HG03442 (cell line): Measurements from ENCODE around the gene STARD8.
A peak's percentile ranks its signal among the peaks of the same experiment; 100 is the strongest.
"Not testable (repeated sequence)": the region's sequence is repeated elsewhere in the genome, so short reads cannot be mapped to it uniquely, and the experiment has no call there.

Experiments used
- ATAC-seq: cut with Tn5 transposase; IDR thresholded peaks from one replicate; pipeline ENCODE4 v1.9.1; 2021; ENCODE audit warnings: mild to moderate bottlenecking, moderate library complexity; ENCODE audit not compliant: unreplicated experiment

STARD8 gene

DNA sequence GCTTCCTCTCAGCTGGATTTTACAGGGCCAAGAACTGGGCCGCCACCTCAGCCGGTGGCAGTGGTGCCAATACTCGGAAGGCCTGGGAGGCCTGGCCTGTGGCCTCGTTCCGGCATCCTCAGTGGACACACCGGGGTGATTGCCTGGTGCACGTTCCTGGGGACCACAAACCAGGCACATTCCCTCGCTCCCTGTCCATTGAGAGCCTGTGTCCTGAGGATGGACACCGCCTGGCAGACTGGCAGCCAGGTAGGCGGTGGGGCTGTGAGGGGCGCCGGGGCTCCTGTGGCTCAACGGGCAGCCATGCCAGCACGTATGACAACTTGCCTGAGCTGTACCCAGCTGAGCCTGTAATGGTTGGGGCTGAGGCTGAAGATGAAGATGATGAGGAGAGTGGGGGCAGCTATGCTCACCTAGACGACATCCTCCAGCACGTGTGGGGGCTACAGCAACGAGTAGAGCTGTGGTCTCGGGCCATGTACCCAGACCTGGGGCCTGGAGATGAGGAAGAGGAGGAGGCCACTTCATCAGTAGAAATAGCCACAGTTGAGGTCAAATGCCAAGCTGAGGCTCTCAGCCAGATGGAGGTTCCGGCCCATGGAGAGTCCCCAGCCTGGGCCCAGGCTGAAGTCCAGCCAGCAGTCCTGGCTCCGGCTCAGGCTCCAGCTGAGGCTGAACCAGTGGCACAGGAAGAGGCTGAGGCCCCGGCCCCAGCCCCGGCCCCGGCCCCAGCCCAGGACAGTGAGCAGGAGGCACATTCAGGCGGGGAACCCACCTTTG lies 70.4 kb downstream of the STARD8 start:
- ATAC-seq, result no peak

DNA sequence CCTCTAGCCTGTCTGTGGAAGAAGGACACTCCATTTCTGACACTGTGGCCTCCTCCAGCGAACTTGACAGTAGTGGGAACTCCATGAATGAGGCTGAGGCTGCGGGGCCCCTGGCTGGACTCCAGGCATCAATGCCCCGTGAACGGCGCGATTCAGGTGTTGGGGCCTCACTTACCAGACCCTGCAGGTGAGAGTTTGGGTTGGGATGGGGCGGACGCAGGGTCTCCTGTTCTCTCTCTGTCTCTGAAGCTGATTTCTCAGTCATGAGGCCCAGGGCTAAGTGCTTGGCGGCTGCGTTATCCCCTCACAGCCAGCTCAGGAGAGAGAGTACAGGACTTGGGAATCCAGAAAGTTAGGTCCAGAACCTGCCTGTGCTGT lies 71.0 kb downstream of the STARD8 start:
- no peak for ATAC-seq

DNA sequence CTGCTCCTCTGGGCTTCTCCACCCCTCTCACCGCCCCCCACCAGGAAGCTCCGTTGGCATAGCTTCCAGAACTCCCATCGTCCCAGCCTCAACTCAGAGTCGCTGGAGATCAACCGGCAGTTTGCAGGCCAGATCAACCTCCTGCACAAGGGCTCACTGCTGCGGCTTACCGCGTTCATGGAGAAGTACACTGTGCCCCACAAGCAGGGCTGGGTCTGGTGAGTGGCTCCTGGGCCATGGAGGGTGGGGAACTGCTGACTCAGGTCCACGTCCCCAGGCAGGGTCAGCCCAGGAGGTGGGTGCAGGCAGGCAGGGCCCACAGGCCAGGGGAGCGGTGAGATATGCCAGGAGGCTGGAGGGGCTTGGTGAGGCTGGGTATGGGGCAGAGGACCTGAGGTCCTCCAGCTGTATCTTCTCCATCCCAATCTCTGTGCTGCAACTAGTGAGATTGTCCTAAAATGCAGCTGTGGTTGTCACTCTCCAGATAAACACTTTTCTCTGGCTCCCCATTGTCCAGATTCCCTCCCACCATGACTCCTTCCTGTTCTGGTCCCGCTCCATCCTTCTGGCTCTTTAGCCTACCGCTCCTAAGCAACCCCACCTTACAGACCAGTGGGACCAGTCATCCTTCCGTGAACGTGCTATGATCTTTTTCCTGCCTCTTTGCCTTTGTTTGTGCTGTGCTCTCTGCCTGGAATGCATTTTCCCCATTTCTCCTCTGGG lies 71.9 kb downstream of the STARD8 start:
- ATAC-seq, result no peak

DNA sequence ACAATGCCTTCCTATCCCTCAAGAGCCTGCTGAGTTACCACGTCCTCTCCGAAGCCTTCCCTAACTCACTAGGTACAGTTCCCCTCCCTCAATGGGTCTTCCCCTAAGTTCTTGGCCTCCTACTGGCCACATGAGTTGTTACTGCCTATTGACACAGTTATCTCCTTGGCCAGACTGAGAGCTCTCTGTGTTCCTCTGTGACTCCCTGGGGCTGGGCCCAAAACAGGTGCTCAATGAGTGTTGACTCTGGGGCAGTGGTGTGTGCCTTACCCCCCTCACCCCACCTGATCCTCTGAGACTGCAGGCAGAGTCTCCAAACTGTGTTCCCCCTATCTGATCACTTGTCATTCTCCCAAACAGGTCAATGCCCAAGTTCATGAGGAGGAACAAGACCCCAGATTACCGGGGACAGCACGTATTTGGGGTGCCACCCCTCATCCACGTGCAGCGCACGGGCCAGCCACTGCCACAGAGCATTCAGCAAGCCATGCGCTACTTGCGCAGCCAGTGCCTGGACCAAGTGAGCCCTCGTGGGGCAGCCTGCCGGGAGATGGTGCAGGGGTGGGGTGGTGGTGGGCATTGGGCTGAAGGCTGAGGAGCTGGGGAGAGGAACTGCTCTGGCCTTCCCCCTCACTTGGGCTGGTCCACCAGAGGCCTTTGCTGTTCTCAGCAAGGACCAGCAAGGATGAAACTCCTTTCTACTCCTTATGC lies 72.6 kb downstream of the STARD8 start:
- ATAC-seq, result no peak

DNA sequence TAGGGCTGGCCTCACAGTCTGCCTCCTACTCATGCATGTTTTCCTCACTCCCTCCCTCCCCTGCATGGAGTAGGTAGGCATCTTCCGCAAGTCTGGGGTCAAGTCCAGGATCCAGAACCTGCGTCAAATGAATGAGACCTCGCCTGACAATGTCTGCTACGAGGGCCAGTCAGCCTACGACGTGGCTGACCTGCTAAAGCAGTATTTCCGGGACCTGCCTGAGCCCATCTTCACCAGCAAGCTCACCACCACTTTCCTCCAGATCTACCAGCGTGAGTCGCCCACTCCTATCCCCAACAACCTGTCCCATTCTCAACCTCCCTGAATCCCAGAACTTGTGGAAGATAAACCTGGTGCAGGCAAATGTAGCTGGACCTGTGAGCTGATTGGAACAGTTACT lies 73.4 kb downstream of the STARD8 start:
- no peak for ATAC-seq

DNA sequence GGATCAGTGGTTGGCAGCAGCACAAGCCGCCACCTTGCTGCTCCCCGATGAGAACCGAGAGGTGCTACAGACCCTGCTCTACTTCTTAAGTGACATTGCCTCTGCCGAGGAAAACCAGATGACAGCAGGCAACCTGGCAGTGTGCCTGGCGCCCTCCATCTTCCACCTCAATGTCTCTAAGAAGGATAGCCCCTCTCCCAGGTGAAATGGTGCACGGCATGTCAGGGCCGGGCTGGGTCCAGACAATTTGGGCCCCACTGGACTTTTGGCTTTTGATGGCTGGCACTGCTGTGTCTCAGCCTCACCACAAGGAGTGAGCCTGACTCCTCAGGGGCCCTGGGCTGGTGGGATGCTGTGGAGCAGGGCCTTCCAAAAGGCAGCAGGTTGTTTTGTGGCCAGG lies 74.1 kb downstream of the STARD8 start:
- ATAC-seq, result no peak

DNA sequence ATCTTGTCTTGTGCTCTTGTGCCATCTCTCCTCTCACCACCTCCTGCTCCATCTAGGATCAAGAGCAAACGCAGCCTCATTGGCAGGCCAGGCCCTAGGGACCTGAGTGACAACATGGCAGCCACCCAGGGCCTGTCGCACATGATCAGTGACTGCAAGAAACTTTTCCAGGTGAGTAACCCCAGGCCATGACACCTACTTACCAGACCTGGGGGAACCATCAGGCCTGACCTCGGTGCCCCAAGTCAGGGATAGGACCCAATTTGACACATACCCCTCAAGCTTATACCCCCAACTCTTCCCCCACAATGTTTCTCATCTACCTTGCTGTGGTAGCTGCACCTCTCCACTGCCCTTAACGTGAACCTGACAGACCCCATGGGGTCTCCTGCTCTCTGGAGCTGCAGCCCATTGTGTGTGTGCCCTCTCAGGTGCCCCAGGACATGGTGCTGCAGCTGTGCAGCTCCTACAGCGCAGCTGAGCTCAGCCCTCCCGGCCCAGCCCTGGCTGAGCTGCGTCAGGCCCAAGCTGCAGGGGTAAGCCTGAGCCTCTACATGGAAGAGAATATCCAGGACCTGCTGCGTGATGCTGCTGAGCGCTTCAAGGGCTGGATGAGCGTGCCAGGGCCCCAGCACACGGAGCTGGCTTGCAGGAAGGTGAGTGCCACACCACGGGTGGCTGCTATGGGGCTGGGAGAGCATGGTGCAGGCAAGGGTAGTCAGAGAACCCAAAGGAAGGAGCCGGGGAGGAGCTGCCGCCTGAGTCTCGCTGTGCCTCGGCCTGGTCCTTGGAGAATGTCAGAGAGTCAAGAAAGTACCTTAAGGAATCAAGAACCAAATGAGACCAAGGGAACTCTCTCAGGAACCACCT lies 74.8 kb downstream of the STARD8 start:
- no peak for ATAC-seq

DNA sequence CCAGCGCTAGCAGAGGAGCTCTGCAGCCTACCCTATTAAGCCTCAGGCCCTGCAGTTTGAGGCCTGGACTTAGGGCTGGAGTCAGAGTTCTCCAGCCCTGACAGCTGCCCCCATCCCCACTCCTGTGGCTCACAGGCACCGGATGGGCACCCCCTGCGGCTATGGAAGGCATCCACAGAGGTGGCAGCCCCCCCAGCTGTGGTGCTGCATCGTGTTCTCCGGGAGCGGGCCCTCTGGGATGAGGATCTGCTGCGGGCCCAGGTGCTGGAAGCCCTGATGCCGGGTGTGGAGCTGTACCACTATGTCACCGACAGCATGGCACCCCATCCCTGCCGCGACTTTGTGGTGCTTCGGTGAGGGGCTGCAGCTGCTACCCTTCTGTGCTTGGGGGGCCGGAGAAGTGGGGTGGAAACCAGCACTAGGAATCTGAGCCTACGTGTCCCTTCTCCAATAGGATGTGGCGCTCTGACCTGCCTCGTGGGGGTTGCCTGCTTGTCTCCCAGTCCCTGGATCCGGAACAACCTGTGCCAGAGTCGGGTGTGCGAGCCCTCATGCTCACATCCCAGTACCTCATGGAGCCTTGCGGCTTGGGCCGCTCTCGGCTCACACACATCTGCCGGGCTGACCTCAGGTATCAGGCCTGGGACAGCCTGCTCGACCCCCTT lies 76.2 kb downstream of the STARD8 start:
- no peak for ATAC-seq

DNA sequence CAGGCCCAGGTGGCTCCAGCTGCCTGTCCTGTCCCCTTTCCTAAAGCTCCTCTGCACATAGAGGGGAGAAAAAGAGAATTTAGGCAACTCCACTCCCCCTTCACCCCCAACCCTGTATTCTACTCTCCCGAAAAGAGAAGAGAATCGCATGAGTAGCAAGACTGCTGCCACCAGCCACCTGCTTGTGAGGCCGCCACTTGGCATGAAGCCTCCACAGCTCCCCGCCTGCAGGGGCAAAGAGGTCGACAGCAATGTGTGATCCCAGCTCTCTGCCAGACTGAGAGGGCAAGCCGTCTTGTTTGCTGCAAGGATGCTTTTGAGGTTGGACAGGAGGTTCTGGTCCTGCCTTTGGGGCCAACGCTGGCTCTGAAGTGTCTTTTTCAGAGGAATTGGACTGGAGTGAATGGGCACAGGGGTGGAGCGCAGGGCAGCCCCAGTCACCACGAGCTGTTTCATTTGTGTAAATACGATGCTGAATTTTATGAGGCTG lies 77.1 kb downstream of the STARD8 start:
- no peak for ATAC-seq

DNA sequence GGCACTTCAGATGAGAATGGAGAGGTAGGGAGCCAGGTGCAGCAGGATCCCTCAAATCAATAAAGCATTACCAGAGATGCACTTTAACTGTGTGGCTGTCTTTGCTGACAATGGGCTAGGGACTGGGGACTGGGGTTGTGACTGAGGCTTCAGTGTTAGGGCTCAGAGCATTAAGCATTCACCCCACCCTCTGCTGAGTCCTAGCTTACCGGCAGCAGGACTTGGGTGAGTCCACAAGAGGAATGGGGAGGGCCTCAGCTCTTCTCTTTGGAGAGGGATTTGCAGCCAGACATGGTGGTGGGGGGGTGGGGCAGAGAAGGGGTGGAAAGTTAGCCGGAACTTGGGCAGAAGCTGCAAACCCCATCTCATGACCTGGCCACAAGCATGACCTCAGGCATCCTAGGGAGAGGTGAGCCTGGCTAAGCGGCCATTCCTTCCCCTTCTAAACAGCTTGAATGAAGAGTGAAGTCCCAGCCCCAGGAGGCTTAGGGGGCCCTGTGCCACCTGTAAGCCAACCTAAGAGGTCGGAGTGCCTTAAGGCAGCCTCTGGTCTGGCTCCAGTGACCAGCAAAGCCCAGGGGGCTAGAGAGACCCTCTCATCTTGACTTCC lies 78.4 kb downstream of the STARD8 start:
- no peak for ATAC-seq

DNA sequence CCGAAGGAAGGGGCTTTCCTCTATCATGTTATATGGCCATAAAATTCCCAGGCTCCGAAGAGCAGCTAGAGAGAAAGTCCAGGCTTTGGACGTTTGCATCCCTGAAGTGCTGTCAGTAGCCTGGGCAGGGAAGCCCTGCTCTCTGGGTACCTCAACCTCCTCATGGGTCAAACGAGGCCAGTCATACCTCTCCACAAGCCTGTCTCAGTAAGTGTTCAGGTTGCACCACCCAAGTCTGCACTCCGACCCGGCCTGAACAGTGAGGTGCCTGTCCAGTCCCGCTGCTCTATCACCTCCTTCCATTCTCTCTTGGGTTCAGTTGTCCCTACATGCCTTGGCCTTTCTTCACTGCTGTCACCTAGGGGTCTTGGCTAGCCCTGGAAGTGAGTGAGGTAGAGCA lies 78.9 kb downstream of the STARD8 start:
- no peak for ATAC-seq

DNA sequence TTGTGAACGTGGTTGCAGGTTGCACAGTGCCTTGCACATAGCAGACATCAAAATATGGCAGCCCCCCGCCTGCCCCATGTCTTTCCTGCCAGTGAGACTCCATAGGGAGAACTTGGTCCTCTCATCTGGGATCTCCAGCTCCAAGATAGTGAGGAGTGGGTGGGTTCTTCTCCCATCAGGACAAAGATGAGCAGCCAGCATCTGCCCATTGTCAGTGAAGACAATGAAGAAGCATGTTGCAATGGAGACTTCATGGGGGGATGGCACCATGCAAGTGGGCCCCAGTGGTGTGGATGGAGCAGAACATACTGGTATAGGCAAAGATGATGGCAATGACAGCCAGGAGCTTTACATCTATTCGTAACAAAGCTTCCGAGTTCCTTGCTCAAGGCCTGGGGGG lies 80.2 kb downstream of the STARD8 start:
- ATAC-seq, result no peak

DNA sequence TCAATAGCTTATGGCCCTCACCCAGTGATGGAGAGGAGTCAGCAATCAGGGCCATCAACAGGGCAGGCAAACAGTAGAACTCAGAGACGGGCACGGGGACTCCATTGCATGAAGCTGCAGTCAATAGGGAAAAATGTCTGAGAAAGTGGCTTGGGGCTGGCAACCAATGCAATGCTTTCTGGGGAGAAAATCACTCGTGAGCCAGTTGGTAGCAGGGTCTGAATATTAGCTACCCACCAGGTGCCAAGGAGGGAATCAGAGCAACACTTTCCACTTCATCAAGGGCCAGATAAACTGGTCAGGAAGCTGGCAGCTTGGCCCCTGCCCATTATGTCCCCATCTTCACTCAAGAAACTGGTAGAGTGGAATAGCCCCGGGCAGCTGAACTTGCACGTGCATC lies 80.7 kb downstream of the STARD8 start:
- no peak for ATAC-seq

DNA sequence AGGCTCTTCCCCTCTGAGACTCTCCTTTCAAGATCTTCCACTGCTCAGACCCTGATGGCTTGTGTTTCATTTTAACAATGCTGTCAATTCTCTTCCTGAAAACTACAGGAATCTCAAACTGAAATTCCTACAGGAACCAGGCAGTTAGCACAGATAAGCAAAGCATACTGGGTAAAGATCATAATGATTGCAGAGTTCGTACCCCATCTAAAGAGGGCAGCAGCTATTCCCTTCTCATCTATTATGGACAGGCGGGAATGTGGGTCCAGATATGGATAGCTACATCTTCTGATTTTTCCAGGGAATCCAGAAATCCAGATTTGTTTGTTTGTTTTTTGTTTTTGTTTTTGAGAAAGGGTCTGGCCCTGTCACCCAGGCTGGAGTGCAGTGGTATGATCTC lies 83.8 kb downstream of the STARD8 start:
- no peak for ATAC-seq

DNA sequence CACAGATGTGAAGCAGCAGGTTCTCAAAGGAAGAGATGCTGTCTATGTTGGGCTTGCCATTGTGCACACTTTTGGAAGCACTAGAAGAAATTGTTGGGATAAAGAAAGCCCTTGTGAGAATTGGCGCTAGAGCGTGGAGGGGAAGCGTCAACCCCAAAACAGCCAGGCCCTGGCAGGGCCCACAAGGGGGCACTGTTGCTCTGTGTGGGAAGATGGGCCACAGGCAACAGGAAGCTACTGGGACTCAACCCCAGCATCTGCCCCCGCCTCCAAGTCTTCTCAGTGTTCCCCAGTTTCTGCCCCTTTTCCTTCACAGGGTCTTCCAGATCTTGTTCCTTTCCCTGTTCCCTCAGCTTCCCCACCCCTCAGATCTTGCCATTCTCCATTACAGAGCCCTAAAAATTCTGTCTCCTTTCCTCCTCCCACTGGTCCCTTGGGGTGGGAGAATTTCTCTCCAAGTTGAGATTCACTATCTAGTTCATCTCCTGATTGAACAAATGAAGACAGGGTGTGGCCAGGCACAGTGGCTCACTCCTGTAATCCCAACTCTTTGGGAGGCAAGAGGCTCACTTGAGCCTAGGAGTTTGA lies 85.5 kb downstream of the STARD8 start:
- ATAC-seq, result peak; percentile 84

DNA sequence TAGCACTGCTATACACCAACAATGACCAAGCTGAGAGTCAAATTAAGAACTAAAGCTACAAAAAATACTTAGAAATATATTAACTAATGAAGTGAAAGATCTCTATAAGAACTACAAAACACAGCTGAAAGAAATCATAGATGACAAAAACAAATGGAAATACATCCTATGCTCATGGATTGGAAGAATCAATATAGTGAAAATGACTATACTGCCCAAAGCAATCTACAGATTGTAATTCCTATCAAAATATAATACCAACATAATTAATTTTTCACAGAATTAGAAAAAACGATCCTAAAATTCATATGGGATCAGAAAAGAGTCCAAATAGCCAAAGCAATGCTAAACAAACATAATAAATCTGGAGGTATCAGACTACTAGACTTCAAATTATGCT lies 87.8 kb downstream of the STARD8 start:
- ATAC-seq, result no peak

DNA sequence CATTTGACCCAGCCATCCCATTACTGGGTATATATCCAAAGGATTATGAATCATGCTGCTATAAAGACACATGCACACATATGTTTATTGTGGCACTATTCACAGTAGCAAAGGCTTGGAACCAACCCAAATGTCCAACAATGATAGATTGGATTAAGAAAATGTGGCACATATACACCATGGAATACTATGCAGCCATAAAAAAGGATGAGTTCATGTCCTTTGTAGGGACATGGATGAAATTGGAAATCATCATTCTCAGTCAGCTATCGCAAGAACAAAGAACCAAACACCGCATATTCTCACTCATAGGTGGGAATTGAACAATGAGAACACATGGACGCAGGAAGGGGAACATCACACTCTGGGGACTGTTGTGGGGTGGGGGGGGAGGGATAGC lies 94.4 kb downstream of the STARD8 start:
- not testable (repeated sequence) for ATAC-seq

DNA sequence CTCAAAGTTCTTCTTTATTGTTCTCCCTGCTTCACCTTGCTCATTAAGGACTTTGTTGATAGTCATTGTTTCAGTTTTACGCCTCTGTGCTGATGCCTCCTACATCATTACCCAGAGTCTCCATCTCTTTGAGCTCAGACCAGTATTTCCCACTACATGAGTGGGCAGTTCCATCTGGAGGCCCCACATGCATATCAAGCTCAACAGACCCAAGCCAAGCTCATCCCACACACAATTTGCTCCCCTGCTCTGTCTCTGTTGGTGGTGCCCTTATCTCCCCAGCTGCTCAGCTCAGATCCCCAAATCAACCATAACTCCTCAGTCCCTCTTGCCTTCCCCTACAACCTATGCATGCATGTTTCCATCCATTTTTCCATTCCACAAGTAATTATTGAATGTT lies 96.3 kb downstream of the STARD8 start:
- no peak for ATAC-seq

DNA sequence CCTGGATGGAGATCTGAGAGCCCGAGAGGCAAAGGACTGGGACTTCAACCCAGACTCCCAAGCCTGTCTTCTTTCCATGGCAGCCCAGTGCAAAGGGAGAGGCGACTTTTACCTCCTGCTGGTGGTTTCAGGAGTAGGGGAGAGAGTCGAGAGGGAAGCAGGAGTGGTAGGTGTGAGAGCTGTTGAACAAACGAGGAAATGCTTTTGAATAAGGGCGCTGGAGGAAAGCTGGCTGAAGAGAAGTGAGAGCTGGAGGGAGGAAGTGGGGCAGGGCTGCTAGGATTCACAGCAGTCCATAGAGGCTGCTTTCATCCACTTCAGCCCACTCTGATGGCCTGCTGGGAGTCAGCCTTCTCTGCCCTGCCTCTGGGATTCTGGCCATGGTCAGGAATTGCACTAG lies 99.5 kb downstream of the STARD8 start:
- ATAC-seq, result no peak

DNA sequence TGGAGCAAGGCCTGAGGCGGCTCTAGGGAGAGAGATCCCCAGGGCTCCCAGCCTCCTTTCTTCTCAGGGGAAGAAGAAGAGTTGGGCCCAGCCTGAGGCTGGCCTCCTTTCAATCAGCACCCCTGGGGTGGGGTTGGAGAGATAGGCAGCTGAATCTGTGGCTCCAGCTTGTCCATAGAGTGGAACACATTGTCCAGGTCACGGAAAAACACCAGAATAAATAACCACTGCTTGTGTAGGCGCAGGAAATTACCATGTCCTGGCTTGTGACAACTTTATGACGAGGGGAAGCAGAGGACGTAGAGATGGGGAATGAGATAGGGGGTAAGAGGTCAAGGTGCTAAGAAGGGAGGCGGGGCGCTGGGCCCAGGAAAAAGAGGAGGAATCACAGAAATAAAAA lies 100.6 kb downstream of the STARD8 start:
- no peak for ATAC-seq
